Retinal pigment epithelial cell (primary cell): Measurements from ENCODE around the gene BGN.
A peak's percentile ranks its signal among the peaks of the same experiment; 100 is the strongest.

Source experiments
- DNase-seq: peaks from one replicate; pipeline ENCODE4 v3.0.0-alpha.2; 2010; ENCODE audit warnings: low read depth
- H3K4me3 ChIP-seq: 2 replicates; pipeline ENCODE4 v1.5.1; 2011; ENCODE audit warnings: mild to moderate bottlenecking, low read length, control low read depth, moderate library complexity
- TF ChIP-seq, protein P1 (sequence below): conservative IDR thresholded peaks from 2 replicates; pipeline ENCODE4 v1.5.1; 2011; ENCODE audit warnings: low read depth, low read length, control low read depth, inconsistent platforms

The BGN gene

DNA sequence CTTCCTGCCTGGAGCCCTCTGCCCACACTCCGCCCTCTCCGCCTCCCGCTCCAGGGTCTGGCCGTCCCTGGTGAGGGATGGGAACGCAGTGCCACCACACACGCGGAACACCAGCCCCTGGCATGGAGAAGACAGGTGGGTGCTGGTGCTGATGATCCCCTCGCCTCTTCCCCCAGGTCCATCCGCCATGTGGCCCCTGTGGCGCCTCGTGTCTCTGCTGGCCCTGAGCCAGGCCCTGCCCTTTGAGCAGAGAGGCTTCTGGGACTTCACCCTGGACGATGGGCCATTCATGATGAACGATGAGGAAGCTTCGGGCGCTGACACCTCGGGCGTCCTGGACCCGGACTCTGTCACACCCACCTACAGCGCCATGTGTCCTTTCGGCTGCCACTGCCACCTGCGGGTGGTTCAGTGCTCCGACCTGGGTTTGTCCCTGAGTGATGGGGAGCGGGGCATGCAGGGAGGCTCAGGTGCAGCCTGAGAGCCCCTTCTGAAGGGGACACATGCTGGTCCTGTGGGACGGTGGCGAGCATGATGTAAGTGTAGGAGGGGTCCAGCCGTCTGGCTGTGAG lies 9.8 kb downstream of the BGN start:
- no peak overlapping the region for H3K4me3 ChIP-seq
- no peak for DNase-seq
- TF ChIP-seq, protein P1, sequence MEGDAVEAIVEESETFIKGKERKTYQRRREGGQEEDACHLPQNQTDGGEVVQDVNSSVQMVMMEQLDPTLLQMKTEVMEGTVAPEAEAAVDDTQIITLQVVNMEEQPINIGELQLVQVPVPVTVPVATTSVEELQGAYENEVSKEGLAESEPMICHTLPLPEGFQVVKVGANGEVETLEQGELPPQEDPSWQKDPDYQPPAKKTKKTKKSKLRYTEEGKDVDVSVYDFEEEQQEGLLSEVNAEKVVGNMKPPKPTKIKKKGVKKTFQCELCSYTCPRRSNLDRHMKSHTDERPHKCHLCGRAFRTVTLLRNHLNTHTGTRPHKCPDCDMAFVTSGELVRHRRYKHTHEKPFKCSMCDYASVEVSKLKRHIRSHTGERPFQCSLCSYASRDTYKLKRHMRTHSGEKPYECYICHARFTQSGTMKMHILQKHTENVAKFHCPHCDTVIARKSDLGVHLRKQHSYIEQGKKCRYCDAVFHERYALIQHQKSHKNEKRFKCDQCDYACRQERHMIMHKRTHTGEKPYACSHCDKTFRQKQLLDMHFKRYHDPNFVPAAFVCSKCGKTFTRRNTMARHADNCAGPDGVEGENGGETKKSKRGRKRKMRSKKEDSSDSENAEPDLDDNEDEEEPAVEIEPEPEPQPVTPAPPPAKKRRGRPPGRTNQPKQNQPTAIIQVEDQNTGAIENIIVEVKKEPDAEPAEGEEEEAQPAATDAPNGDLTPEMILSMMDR, result no peak

GRCh38 chrX:153505361-153505760 lies 10.6 kb downstream of the BGN start:
- TF ChIP-seq, protein P1, result no peak
- H3K4me3 ChIP-seq, result no peak overlapping the region
- no peak for DNase-seq

DNA sequence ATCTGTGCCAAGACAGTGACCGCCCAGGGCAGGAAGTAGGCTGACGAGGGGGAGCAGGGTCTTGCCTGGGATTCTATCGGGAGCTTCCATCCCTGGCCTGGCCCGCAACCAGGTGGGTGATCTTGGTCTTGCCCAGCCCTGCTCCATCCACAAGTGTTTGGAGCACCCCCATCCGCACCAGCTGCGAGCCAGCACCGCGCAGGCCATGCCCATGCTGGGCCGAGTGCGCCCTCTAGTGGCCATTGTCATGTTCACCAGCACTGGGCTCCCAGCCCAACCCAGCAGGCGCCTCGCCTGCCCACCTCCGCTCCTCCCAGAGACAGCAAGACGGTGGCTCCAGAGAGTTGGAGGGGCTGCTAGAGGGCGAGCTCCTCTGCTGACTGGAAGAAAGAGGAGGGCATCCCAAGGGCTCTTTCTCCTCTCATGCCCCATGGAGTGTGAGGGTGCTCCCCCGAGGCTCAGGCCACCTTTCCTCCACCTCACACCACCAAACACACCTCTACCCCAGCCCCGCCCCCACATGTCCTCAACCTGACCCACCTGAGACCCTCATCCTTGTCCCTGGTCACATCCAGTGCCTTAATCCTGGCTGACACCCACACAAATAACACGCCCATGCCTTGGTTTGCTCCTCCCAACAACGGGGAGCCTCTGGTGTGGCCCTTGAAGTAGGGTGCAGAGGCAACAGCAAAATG lies 12.9 kb downstream of the BGN start:
- no peak for DNase-seq
- TF ChIP-seq, protein P1, result peak; percentile 69

GRCh38 chrX:153509592-153509991 lies 14.8 kb downstream of the BGN start:
- H3K4me3 ChIP-seq, result no peak overlapping the region
- TF ChIP-seq, protein P1, result no peak
- DNase-seq, result no peak

More for the DNA sequence above, 12.9 kb downstream of the BGN start:
- no peak overlapping the region for H3K4me3 ChIP-seq

DNA sequence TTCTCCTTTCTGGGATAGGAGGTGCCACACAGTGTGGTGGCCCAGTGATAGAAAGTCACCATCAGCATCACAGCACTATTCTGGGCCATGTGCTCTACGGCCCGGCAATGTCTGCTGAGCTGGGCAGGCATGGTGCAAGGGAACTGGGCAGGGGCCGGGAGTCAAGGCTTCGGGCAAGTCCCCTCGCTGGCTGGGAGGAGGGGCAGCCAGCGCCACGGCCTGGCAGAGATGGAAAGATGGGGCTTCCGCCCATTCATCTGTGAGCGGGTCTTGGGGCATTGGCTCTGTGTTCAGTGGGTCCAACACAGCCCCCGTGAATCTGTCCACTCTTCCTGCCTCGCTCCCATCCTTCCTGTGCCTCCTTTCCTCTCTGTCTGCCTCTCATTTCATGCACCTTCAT lies 15.6 kb downstream of the BGN start:
- TF ChIP-seq, protein P1, result no peak
- no peak overlapping the region for H3K4me3 ChIP-seq
- DNase-seq, result no peak

DNA sequence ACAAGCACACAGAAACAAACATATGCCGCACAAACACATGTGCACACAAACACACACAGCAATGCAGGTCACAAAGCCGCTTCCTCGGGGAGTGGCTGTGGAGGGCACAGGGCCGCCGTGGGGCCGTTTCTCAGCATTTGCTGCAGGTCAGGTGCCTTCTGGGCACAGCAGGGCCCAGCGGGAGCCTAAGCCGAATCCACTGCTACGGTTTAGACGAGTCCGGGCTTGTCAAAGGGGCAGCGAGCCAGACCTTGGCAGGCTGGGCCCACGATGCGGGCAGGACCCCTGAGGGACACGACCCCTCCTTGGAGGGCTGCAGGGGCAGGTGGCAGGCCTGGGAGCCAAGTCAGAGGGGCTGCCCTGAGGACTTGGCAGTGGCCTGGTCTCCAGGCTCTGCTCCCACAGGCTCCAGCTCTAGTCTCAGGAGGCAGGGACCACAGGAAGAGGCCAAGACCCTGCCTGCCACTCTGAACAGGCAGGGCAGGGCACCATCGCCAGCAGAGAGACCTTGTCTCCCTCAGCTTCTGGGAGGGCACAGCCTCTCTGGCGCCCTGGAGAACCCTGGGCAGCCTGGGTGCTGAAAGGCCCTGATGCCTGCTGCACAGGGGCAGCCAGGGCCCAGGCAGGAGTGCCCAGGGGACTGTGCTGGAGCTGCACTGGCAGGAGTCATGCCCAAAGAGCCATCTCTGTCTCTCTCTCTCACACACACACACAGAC lies 17.2 kb downstream of the BGN start:
- TF ChIP-seq, protein P1, result no peak
- DNase-seq, result no peak
- no peak overlapping the region for H3K4me3 ChIP-seq
